GM23338 (cell line): ENCODE measurements around the gene CPNE2. TPM values are rescaled to one million over a fixed set of nuclear protein-coding genes. Genes with fewer than 3 reads are reported as not detected.

Source experiments
- ATAC-seq: fragments of 200-7000 bp; cut with Tn5 transposase; 3 replicates; pipeline ENCODE4 v1.9.1; 2020
- DNase-seq: peaks from one replicate; pipeline ENCODE4 v3.0.0-alpha.2; 2015; ENCODE audit warnings: low spot score
- H2AFZ ChIP-seq: fragments of 200-600 bp; sonication (generic); 2 replicates; pipeline ENCODE4 v1.8.0; 2016; ENCODE audit warnings: antibody characterized with exemption, mild to moderate bottlenecking, moderate library complexity
- H3F3A ChIP-seq: fragments of 200-600 bp; sonication (generic); replicated peaks from 2 replicates; pipeline ENCODE4 v1.8.0; 2017; ENCODE audit warnings: antibody characterized with exemption, mixed run types, low read depth
- H3K27ac ChIP-seq: fragments of 200-600 bp; sonication (generic); 2 replicates; pipeline ENCODE4 v1.6.1; 2016; ENCODE audit warnings: low read depth
- H3K27me3 ChIP-seq: fragments of 200-600 bp; sonication (generic); 2 replicates; pipeline ENCODE4 v1.8.0; 2016; ENCODE audit warnings: mild to moderate bottlenecking, mixed run types, moderate library complexity; ENCODE audit not compliant: insufficient read depth
- H3K36me3 ChIP-seq: fragments of 200-600 bp; sonication (generic); 2 replicates; pipeline ENCODE4 v1.8.0; 2016; ENCODE audit warnings: mild to moderate bottlenecking; ENCODE audit not compliant: insufficient read depth
- H3K4me1 ChIP-seq: fragments of 200-600 bp; sonication (generic); 2 replicates; pipeline ENCODE4 v1.8.0; 2016; ENCODE audit warnings: mild to moderate bottlenecking, moderate library complexity; ENCODE audit not compliant: insufficient read depth
- H3K4me2 ChIP-seq: fragments of 200-600 bp; sonication (generic); 2 replicates; pipeline ENCODE4 v1.7.1; 2017; ENCODE audit warnings: mixed run types
- H3K4me3 ChIP-seq: fragments of 200-600 bp; sonication (generic); 2 replicates; pipeline ENCODE4 v1.6.1; 2016; ENCODE audit warnings: mixed run types
- H3K79me2 ChIP-seq: fragments of 200-600 bp; sonication (generic); replicated peaks from 2 replicates; pipeline ENCODE4 v1.8.0; 2017; ENCODE audit warnings: mild to moderate bottlenecking; ENCODE audit not compliant: insufficient read depth
- H3K9me2 ChIP-seq: fragments of 200-600 bp; sonication (generic); 2 replicates; pipeline ENCODE4 v1.8.0; 2017; ENCODE audit not compliant: insufficient read depth
- H4K20me1 ChIP-seq: fragments of 200-600 bp; sonication (generic); replicated peaks from 2 replicates; pipeline ENCODE4 v1.8.0; 2017; ENCODE audit warnings: mild to moderate bottlenecking; ENCODE audit not compliant: insufficient read depth
- H3K27ac Mint-ChIP-seq: 2 replicates; pipeline ENCODE4 v1.8.0; 2020; ENCODE audit warnings: inconsistent platforms, mild to moderate bottlenecking, moderate library complexity, mixed read lengths
- H3K27me3 Mint-ChIP-seq: 3 replicates; pipeline ENCODE4 v1.8.0; 2022; ENCODE audit warnings: low read depth, mild to moderate bottlenecking, moderate library complexity, mixed read lengths, inconsistent platforms; ENCODE audit not compliant: insufficient read depth, poor library complexity
- H3K36me3 Mint-ChIP-seq: 3 replicates; pipeline ENCODE4 v1.8.0; 2021; ENCODE audit warnings: low read depth, mild to moderate bottlenecking, inconsistent platforms, moderate library complexity, mixed read lengths
- H3K4me1 Mint-ChIP-seq: 3 replicates; pipeline ENCODE4 v1.8.0; 2020; ENCODE audit warnings: mild to moderate bottlenecking, inconsistent platforms, mixed read lengths
- H3K4me3 Mint-ChIP-seq: 3 replicates; pipeline ENCODE4 v1.8.0; 2021; ENCODE audit warnings: moderate library complexity, mild to moderate bottlenecking, inconsistent platforms, mixed read lengths
- H3K9me3 Mint-ChIP-seq: 3 replicates; pipeline ENCODE4 v1.8.0; 2020; ENCODE audit warnings: moderate library complexity, mild to moderate bottlenecking, inconsistent platforms, mixed read lengths
- CTCF ChIP-seq, 2 experiments: fragments of 200-600 bp in 1 of 2; sonication (generic) in 1 of 2; conservative IDR thresholded peaks; 2 replicates each; pipeline versions ENCODE4 v1.5.1 to v1.6.1; 2016 to 2017; ENCODE audit warnings: antibody characterized with exemption in 2 of 2, low read depth in 2 of 2, mild to moderate bottlenecking in 2 of 2, moderate library complexity in 1 of 2
- EZH2 ChIP-seq: fragments of 200-600 bp; sonication (generic); IDR thresholded peaks from one replicate; pipeline ENCODE4 v1.8.0; 2017; ENCODE audit warnings: antibody characterized with exemption, mild to moderate bottlenecking, low read depth; ENCODE audit not compliant: unreplicated experiment
- ZNF331 ChIP-seq: fragments of 250-450 bp; sonication (Bioruptor Pico); IDR thresholded peaks from 2 replicates; pipeline ENCODE4 v1.5.0; 2020; ENCODE audit warnings: low read depth, mild to moderate bottlenecking, moderate library complexity
- polyA plus RNA-seq: library from polyadenylated mRNA; unstranded; fragments of >200 nt; fragmentation: Nextera tagmentation; extraction: Ambion mirVana; gene quantifications from 2 replicates; pipeline ENCODE4 v1.2.1, GENCODE V29; 2016
- total RNA-seq: library from RNA; depleted of rRNA; stranded (reverse); fragments of >200 nt; shearing (Covaris generic); gene quantifications from 2 replicates; pipeline ENCODE4 v1.2.3, GENCODE V29; 2014
- TF ChIP-seq, protein P1 (sequence below): IDR thresholded peaks from 2 replicates; pipeline ENCODE4 v1.6.1; 2016; ENCODE audit warnings: antibody characterized with exemption

CPNE2 gene
- total and polyA plus RNA-seq, 2 experiments from 2014 or later: 7.1 to 11.3 TPM

DNA sequence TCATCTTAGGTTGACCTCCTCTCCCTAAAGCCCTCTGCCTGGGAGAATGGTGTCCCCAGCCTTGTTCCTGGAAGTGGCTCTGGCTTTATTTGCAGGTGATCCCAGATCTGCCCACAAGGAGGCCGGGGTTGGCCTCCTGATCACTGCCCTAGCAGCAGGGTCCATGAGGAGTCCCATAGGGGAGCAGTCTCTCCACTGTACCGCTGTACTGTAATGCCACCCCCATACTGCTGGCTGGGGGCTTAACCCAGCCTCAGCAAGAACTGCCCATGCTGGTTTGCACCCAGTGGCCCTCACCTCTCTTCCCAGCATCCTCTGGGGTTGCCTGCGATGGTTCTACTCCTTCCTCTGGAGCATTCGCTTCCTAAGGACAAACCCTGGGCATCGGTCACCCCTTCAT, 54.4 kb downstream of the CPNE2 start:
- no peaks in the 10 kb centered on the region; the same call in 2 of the 3 replicates for H3K36me3 Mint-ChIP-seq
- H3K79me2 ChIP-seq: no peaks in the 10 kb centered on the region
- no peak overlapping the region for H3K4me3 ChIP-seq
- peaks cover 23% of the 10 kb centered on the region for H3K27me3 Mint-ChIP-seq
- H3K4me1 ChIP-seq: peaks cover 38% of the 10 kb centered on the region
- TF ChIP-seq CTCF (conservative IDR thresholded peaks at IDR 0.05; ENCODE audit: low read depth in 2 of 2) (peak; percentile 16 to 50; a peak in 3 of 4 replicates), ZNF331 (CRISPR knock-in tag) (no peak)
- H3F3A ChIP-seq: no peaks in the 10 kb centered on the region
- no peak overlapping the region for H2AFZ ChIP-seq
- no peaks in the 10 kb centered on the region; the same call in 2 of the 3 replicates for H3K9me3 Mint-ChIP-seq
- ATAC-seq (peak; percentile 76), DNase-seq (peak; percentile 69)
- H3K27ac ChIP-seq: peak overlapping the region; percentile 86; the same call in 1 of the 2 replicates
- H4K20me1 ChIP-seq: no peaks in the 10 kb centered on the region
- no peaks in the 10 kb centered on the region for H3K36me3 ChIP-seq
- H3K4me2 ChIP-seq: peak overlapping the region; percentile 36
- H3K27me3 ChIP-seq: no peaks in the 10 kb centered on the region
- peak overlapping the region; percentile 95 for H3K27ac Mint-ChIP-seq
- H3K4me3 Mint-ChIP-seq: no peak overlapping the region
- peaks cover 57% of the 10 kb centered on the region for H3K4me1 Mint-ChIP-seq
- no peaks in the 10 kb centered on the region for H3K9me2 ChIP-seq

DNA sequence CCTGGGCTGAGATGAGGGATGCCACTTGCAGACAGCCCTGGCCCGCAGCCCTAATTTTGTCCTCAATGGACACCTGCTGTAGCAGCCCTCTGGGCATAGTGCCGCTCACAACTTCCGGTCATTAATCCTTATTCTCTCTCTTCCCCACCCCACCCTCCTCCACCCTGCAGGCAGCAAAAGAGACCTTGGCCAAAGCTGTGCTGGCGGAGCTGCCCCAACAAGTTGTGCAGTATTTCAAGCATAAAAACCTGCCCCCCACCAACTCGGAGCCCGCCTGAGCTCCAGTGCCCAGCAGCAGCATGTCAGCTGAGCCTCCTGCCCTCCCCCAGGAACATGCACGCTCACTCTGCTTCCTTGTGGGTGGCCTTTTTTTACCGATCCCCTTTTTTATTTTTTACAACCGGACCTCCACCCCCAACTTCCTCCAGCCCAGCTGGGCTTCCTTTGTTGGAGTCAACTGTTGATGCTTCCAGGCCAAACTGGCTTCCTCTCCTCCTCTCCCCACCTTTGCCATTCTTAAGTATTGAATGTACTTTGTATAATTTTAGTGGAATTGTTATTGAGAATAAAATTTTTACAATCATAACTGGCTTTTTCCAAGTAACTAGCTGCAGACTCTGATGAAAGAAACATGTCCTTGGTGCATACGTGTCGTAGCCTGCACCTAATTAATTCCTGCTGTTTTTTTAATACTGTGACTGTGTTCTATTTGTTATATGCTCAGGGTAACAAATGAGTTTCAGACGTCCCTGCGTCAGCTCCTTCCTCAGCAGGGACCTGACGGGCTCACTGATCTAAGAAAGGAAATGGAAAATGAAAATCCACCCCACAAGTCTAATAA, 55.2 kb downstream of the CPNE2 start:
- peak; percentile 65 for DNase-seq
- H3F3A ChIP-seq: no peaks in the 10 kb centered on the region
- peak; percentile 26 for ATAC-seq
- H3K27ac ChIP-seq: peak overlapping the region; percentile 86
- H3K4me2 ChIP-seq: peak overlapping the region; percentile 36
- no peak overlapping the region for H2AFZ ChIP-seq
- peak overlapping the region; percentile 9; the same call in 1 of the 2 replicates for H3K4me3 ChIP-seq
- H3K79me2 ChIP-seq: no peaks in the 10 kb centered on the region
- Mint-ChIP-seq H3K4me3 (peak overlapping the region; percentile 41), H3K27me3 (peaks cover 23% of the 10 kb centered on the region), H3K27ac (peak overlapping the region; percentile 95), H3K36me3 (peaks cover 2% of the 10 kb centered on the region; the same call in 2 of the 3 replicates), H3K9me3 (no peaks in the 10 kb centered on the region; the same call in 2 of the 3 replicates), H3K4me1 (peaks cover 63% of the 10 kb centered on the region)
- H3K27me3 ChIP-seq: no peaks in the 10 kb centered on the region
- peaks cover 46% of the 10 kb centered on the region for H3K4me1 ChIP-seq
- TF ChIP-seq, protein P1, sequence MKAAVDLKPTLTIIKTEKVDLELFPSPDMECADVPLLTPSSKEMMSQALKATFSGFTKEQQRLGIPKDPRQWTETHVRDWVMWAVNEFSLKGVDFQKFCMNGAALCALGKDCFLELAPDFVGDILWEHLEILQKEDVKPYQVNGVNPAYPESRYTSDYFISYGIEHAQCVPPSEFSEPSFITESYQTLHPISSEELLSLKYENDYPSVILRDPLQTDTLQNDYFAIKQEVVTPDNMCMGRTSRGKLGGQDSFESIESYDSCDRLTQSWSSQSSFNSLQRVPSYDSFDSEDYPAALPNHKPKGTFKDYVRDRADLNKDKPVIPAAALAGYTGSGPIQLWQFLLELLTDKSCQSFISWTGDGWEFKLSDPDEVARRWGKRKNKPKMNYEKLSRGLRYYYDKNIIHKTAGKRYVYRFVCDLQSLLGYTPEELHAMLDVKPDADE: peak; percentile 56; the same call in 1 of the 2 replicates
- TF ChIP-seq CTCF (conservative IDR thresholded peaks at IDR 0.05; ENCODE audit: low read depth in 2 of 2) (no peak), EZH2 (no peak)
- peaks cover 7% of the 10 kb centered on the region; the same call in 1 of the 2 replicates for H3K36me3 ChIP-seq
- no peaks in the 10 kb centered on the region for H4K20me1 ChIP-seq
- H3K9me2 ChIP-seq: no peaks in the 10 kb centered on the region
